Measurements from ENCODE around the gene MCM10. TPM values are rescaled to one million over a fixed set of nuclear protein-coding genes. Genes with fewer than 3 reads are reported as not detected.

Gene MCM10
- total and polyA plus RNA-seq, 9 of the 15 experiments (the other 6 are each of a cell fraction or from before 2014, with no cell fraction given): 10.4 to 68.1 (median 48.0) TPM

GRCh38 chr10:13225601-13226000 lies 64.2 kb downstream of the MCM10 start:
- DNase-seq (ENCODE audit: extremely low read depth in 1 of 4, low spot score in 3 of 4): no peak
- Histone ChIP-seq H4K20me1 (replicated peaks; ENCODE audit: control insufficient read depth, insufficient read depth, low read length) (no peaks in the 10 kb centered on the region; the same call in 1 of the 2 replicates), H3K9me1 (ENCODE audit: control insufficient read depth, insufficient read depth, low read length) (no peaks in the 10 kb centered on the region), H2AFZ (ENCODE audit: low read depth, low read length) (no peak overlapping the region), H3K27me3 (ENCODE audit: control insufficient read depth in 2 of 2, insufficient read depth in 2 of 2, low read length in 2 of 2) (peaks cover 8 to 11% of the 10 kb centered on the region in 2 experiments; a peak in 2 of 5 replicates), H3K27ac (ENCODE audit: extremely low read depth, low read depth, low read length) (no peak overlapping the region), H3K9ac (ENCODE audit: insufficient read depth in 1 of 2, low read depth in 2 of 2, low read length in 2 of 2) (no peak overlapping the region), H3K9me3 (replicated peaks; ENCODE audit: control insufficient read depth, insufficient read depth, low read depth, low read length) (no peaks in the 10 kb centered on the region), H3K4me1 (replicated peaks in 1 of 2; ENCODE audit: control insufficient read depth in 2 of 2, insufficient read depth in 2 of 2, low read length in 2 of 2) (no peaks in the 10 kb centered on the region; a peak in 1 of 5 replicates), H3K4me3 (no peak overlapping the region), H3K79me2 (ENCODE audit: control insufficient read depth, insufficient read depth, low read length) (no peaks in the 10 kb centered on the region), H3K36me3 (ENCODE audit: control insufficient read depth, insufficient read depth, low read length) (no peaks in the 10 kb centered on the region), H3K4me2 (ENCODE audit: insufficient read depth, low read length) (no peak overlapping the region)
- in situ Hi-C loops (cut with MboI) (no loop called here), intact Hi-C loops (cut with micrococcal nuclease) (loop anchor here (10.0 kb wide), 1 partner anchor 49 kb away; no protein-coding TSS in a partner anchor)
- TF ChIP-seq USF1 (CRISPR knock-in tag; IDR thresholded peaks at IDR 0.05): no peak
- no peak for TF ChIP-seq ETV1 (tag; conservative IDR thresholded peaks at IDR 0.05; ENCODE audit: low read depth)
- no peak for TF ChIP-seq SRSF7 (optimal IDR thresholded peaks at IDR 0.05; ENCODE audit: low read depth, low read length)
- 29% methylated on average over 6 of the region's 8 CpGs for WGBS (ENCODE audit: insufficient coverage, low coverage, missing lambda C conversion rate)
- POLR2A ChIA-PET: interaction anchor here (0.9 kb wide), 1 partner anchor 34 kb away, joined by 3 read pairs; no protein-coding TSS in a partner anchor
- no peak for ATAC-seq
- no TSS peak for BruUV-seq (replicated peaks)
- CTCF ChIA-PET (ENCODE audit: low intra/inter-chr PET ratio): interaction anchor here (0.7 kb wide), 1 partner anchor 115 kb away, joined by 3 read pairs; no protein-coding TSS in a partner anchor
- no peak for FAIRE-seq

DNA sequence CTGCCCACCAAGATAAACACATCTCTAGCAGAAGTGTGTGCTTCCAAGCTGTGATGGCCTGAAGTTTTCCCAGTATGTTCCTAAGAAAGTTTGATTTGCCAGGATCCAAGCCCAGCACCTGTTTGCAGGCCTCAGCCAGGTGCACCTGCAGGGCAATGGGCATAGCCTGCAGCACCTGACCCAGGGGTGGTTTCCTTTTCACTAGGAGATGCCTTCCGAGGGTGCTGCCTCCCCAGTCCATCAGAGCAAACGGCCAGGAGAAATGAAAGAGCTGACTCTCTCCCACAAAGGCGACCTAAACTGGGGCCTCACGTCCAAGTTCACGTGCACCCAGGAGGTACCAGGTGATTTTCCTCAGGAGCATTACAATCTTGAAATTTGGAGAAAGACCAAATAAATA lies 65.7 kb downstream of the MCM10 start:
- H4K20me1 ChIP-seq (replicated peaks; ENCODE audit: control insufficient read depth, insufficient read depth, low read length): no peaks in the 10 kb centered on the region; the same call in 1 of the 2 replicates
- H3K9me3 ChIP-seq (replicated peaks; ENCODE audit: control insufficient read depth, insufficient read depth, low read depth, low read length): no peaks in the 10 kb centered on the region
- WGBS (ENCODE audit: insufficient coverage, low coverage, missing lambda C conversion rate): 7% methylated on average over 3 of the region's 5 CpGs
- H3K4me2 ChIP-seq (ENCODE audit: insufficient read depth, low read length): no peak overlapping the region
- H3K4me3 ChIP-seq: no peak overlapping the region
- POLR2A ChIA-PET: interaction anchor here (1.0 kb wide), 1 partner anchor 75 kb away, joined by 4 read pairs; no protein-coding TSS in a partner anchor
- DNase-seq (ENCODE audit: extremely low read depth in 1 of 4, low spot score in 3 of 4): no peak
- no peaks in the 10 kb centered on the region for H3K36me3 ChIP-seq (ENCODE audit: control insufficient read depth, insufficient read depth, low read length)
- no peaks in the 10 kb centered on the region for H3K79me2 ChIP-seq (ENCODE audit: control insufficient read depth, insufficient read depth, low read length)
- in situ Hi-C loops (cut with MboI) (no loop called here), intact Hi-C loops (cut with micrococcal nuclease) (loop anchor here (10.0 kb wide), 1 partner anchor 48 kb away; no protein-coding TSS in a partner anchor)
- no TSS peak for BruUV-seq (replicated peaks)
- no peak for FAIRE-seq
- H3K4me1 ChIP-seq (replicated peaks in 1 of 2; ENCODE audit: control insufficient read depth in 2 of 2, insufficient read depth in 2 of 2, low read length in 2 of 2): no peaks in the 10 kb centered on the region; a peak in 1 of 5 replicates
- peaks cover 16 to 23% of the 10 kb centered on the region in 2 experiments; a peak in 4 of 5 replicates for H3K27me3 ChIP-seq (ENCODE audit: control insufficient read depth in 2 of 2, insufficient read depth in 2 of 2, low read length in 2 of 2)
- peak overlapping the region in 1 of 2 experiments; percentile 56; a peak in 1 of 4 replicates for H3K9ac ChIP-seq (ENCODE audit: insufficient read depth in 1 of 2, low read depth in 2 of 2, low read length in 2 of 2)
- H3K9me1 ChIP-seq (ENCODE audit: control insufficient read depth, insufficient read depth, low read length): no peaks in the 10 kb centered on the region
- no peak overlapping the region for H3K27ac ChIP-seq (ENCODE audit: extremely low read depth, low read depth, low read length)
- CTCF ChIA-PET (ENCODE audit: low intra/inter-chr PET ratio): no interaction called here
- no peak overlapping the region for H2AFZ ChIP-seq (ENCODE audit: low read depth, low read length)
- no peak for ATAC-seq
- no peak for TF ChIP-seq ZNF431 (CRISPR knock-in tag; IDR thresholded peaks at IDR 0.05)
- TF ChIP-seq POLR2H (tag; IDR thresholded peaks at IDR 0.05; ENCODE audit: low read depth): no peak
- TF ChIP-seq KAT8 (IDR thresholded peaks at IDR 0.05; ENCODE audit: low read depth): no peak
- TF ChIP-seq TEAD1 (CRISPR knock-in tag; IDR thresholded peaks at IDR 0.05): no peak
- no peak for TF ChIP-seq ZBTB7A (IDR thresholded peaks at IDR 0.05; ENCODE audit: borderline replicate concordance, control insufficient read depth, low read depth, low read length)
- TF ChIP-seq ELK3 (CRISPR knock-in tag; IDR thresholded peaks at IDR 0.05): no peak
- no peak for TF ChIP-seq NFIC (IDR thresholded peaks at IDR 0.05)
- TF ChIP-seq SRSF1 (IDR thresholded peaks at IDR 0.05; ENCODE audit: low read depth, low read length): no peak
- TF ChIP-seq ARID3A (IDR thresholded peaks at IDR 0.05; ENCODE audit: borderline replicate concordance, low read depth, low read length): no peak

Measured in K562 (cell line).